HG03342 (cell line): ENCODE data around the gene ZSCAN30.

Experiments
- ATAC-seq: cut with Tn5 transposase; IDR thresholded peaks from one replicate; pipeline ENCODE4 v1.9.1; 2021; ENCODE audit warnings: mild to moderate bottlenecking, moderate library complexity; ENCODE audit not compliant: unreplicated experiment

Gene ZSCAN30

DNA sequence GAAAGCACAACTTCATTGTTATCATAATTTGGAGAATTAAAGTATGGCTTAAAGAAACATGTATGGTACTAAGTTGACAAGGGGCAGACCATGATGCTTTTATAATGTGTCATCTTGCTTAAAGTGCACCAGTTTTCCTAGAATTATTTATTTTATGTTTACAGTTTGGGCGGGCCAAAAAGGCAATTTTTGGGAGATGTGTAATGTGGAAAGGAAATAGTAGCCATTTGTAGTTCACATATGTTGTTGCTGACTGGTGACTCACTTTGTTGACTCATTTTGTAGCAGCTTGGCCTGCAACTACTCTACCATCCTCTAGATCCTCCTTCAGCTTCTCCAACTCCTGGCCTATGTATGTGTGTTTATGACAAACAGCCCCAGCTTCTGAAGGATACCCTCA is 7.7 kb downstream of the ZSCAN30 start:
- no peak for ATAC-seq

GRCh38 chr18:35278969-35279368 is 11.1 kb downstream of the ZSCAN30 start:
- ATAC-seq, result no peak

GRCh38 chr18:35278085-35278484 is 11.9 kb downstream of the ZSCAN30 start:
- no peak for ATAC-seq

GRCh38 chr18:35277633-35278032 is 12.4 kb downstream of the ZSCAN30 start:
- ATAC-seq, result no peak

- no peak for ATAC-seq
Observed at GRCh38 chr18:35276267-35276666, 13.8 kb downstream of the ZSCAN30 start.

- ATAC-seq, result no peak
Observed at GRCh38 chr18:35271656-35272055, 18.4 kb downstream of the ZSCAN30 start.

GRCh38 chr18:35268821-35269220 is 21.2 kb downstream of the ZSCAN30 start:
- ATAC-seq, result no peak

DNA sequence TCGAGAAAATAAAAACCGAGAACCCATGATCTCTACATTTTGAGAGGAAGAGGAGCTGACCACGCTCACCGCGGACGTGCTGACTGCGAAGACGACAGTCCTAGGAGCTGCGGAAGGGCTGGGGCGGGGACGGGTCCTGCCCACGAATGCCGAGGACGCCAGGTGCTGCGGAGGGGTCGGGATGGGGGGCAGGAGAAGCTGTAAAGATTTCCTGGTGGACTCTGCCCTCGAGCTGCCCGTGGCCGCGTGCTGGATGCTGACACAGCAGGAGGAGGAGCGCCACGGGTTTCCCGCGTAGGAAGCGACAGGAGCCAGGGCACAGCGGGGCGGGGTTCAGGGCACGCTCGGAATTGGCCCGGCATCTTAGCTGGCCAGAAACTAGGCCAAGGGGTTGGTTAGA is 22.2 kb downstream of the ZSCAN30 start:
- no peak for ATAC-seq

GRCh38 chr18:35267161-35267651 is 22.8 kb downstream of the ZSCAN30 start:
- ATAC-seq, result peak; percentile 80

DNA sequence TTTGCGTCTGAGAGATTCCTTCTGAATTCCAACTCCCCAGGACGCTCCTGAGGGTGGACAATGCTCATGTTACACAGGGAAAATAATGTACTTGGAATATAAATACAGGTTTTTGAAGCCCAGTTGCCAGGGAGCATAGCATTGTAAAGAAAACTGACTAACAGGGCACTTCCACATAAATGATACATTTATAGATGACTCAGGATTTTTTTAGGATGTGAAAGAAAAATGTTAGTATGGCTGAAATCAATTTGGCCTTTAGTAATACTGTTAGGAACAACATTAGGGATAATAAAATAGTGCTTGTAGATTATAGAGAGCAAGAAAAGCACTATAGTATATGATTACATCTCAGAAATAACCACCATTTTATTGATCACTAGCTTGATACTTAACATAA is 25.6 kb downstream of the ZSCAN30 start:
- no peak for ATAC-seq

DNA sequence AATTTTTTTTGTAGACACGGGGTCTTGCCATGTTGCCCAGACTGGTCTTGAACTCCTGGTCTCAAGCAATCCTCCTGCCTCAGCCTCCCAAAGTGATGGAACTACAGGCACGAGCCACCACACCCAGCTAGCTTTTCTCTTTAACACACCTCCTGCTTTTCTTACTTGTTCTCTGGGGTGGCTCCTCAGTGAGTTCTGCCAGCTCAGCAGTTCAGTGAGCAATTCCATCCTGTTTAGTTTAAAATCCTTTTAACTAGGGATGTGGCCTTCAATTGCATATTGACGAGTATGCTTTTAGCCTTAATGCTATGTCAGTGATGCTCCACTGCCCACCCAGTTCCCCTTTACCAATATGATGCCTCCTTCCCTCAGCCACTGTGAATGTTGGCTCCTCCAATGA is 33.1 kb downstream of the ZSCAN30 start:
- ATAC-seq, result no peak

DNA sequence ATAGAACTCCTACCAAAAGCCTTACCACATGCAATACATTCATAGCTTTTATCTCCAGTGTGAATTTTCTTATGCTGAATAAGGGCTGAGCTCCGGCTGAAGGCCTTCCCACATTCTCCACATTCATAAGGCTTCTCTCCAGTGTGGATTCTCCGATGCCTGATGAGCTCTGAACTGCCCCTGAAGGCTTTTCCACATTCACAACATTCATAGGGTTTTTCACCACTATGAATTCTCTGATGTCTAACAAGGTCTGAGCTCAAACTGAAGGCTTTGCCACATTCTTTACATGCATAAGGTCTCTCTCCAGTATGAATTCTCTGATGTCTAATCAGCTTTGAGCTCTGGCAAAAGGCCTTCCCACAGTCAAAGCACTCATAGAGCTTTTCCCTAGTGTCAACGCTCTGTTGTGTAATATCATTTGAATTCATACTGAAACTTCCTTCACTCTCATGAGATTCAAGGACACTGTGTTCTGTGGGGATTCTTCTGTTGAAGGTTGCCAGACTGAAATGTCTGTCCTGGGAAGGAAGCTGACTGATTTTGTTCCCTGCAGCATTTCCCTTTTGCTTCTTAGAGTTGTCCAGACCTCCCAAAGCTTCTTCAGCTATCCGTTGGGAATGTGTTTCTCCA is 36.3 kb downstream of the ZSCAN30 start:
- no peak for ATAC-seq

DNA sequence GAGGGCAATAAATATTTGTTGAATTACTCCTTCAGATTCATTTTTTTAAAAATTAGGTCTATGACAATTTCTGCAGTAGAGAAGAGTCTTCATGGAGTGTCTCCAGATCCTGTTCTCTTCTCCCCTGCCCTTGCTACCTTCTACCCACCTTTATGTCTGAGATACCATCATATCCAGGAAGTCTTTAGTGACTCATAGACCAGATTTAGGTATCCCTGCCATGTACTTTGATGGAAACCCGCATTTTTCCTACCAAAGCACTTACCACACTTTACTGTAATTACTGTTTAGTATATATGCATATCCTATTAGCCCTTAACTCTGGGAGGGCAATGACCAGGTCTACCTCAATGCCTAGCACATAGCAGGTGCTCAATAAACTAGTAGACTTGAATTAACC is 37.6 kb downstream of the ZSCAN30 start:
- no peak for ATAC-seq

GRCh38 chr18:35248429-35248828 is 41.6 kb downstream of the ZSCAN30 start:
- ATAC-seq, result no peak

GRCh38 chr18:35247412-35248249 is 42.4 kb downstream of the ZSCAN30 start:
- ATAC-seq, result peak; percentile 49

DNA sequence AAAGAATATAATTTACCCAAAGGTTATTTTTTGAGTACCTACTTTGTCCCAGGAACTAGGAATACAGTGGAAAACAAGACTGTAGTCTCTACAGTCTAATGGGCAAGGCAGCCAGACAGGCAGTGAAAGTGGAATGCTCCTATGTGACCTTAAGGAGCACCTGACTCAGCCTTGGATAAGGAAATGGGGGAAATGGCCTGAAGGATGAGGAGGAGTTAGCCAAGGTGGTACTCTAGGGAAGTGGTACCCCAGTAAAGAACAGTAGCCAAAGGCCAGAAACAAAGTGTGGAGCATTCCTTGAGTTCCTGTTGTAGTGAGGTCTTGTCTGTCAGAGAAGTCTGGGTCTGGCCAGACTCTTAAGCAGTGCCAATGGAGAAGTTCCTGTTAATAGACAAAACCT is 43.2 kb downstream of the ZSCAN30 start:
- no peak for ATAC-seq

DNA sequence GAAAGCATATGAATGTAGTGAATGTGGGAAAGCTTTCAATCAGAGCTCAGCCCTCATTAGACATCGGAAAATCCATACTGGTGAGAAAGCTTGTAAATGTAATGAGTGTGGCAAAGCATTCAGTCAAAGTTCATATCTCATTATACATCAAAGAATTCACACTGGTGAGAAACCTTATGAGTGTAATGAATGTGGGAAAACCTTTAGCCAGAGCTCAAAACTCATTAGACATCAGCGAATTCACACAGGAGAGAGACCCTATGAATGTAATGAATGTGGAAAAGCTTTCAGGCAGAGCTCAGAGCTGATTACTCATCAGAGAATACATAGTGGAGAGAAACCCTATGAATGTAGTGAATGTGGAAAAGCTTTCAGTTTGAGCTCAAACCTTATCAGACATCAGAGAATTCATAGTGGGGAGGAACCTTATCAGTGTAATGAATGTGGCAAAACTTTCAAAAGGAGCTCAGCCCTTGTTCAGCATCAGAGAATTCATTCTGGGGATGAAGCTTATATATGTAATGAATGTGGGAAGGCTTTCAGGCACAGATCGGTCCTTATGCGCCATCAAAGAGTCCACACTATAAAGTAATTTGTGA is 44.2 kb downstream of the ZSCAN30 start:
- no peak for ATAC-seq

DNA sequence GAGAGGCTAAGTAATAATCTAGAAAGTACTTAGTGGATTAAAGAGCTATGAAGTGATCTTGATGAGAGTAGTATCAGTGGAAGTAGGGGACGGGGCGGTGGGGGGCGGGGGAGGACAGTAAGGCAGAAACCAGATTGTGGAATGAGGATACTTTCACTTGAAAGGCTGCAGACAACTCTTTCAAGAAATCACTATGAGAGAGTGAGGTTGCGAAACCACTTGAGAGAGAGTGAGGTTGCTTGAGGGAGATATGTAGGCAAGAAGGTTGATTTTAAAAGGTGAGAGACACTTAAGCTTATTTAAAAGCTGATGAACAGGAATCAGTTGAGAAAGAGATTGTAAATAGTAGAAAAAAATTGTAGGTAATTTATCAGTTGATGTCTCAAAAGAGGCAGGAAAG is 45.4 kb downstream of the ZSCAN30 start:
- ATAC-seq, result no peak

- ATAC-seq, result no peak
Observed at GRCh38 chr18:35242426-35242825, 47.6 kb downstream of the ZSCAN30 start.

DNA sequence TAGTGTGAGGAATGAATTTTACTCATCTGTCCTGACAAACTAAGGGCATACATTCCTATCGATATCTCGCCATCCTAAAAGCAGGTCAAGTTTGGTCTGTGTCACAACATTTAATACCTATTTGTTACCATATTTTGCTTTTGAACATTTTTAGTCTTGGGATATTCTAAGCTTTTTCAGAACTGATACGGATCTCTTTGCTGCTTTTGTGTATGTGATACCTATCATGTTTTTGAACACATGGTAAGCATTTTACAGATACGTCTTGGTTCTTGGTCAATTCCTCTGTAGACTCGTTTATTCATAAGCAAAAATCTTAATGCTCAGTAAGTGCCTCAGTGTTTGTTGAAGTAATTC is 48.6 kb downstream of the ZSCAN30 start:
- ATAC-seq, result no peak

GRCh38 chr18:35240664-35241447 is 49.2 kb downstream of the ZSCAN30 start, which contains the start of gene ZNF397:
TSS of gene ZNF397 (plus strand) at chr18:35241034. CDS start at chr18:35242471, 1,437 bp downstream.
- peak; percentile 99 for ATAC-seq
